ENCODE measurements around the gene GFI1. TPM values are rescaled to one million over a fixed set of nuclear protein-coding genes. Genes with fewer than 3 reads are reported as not detected.
"Not testable (repeated sequence)": the region's sequence is repeated elsewhere in the genome, so short reads cannot be mapped to it uniquely, and the experiment has no call there.

GFI1 gene
- under 1 TPM in 3 of 6 donors, not detected in 3; 0.11 to 0.23 (median 0.20) TPM for polyA plus RNA-seq (ENCODE audit: low read depth in 6 of 6)

DNA sequence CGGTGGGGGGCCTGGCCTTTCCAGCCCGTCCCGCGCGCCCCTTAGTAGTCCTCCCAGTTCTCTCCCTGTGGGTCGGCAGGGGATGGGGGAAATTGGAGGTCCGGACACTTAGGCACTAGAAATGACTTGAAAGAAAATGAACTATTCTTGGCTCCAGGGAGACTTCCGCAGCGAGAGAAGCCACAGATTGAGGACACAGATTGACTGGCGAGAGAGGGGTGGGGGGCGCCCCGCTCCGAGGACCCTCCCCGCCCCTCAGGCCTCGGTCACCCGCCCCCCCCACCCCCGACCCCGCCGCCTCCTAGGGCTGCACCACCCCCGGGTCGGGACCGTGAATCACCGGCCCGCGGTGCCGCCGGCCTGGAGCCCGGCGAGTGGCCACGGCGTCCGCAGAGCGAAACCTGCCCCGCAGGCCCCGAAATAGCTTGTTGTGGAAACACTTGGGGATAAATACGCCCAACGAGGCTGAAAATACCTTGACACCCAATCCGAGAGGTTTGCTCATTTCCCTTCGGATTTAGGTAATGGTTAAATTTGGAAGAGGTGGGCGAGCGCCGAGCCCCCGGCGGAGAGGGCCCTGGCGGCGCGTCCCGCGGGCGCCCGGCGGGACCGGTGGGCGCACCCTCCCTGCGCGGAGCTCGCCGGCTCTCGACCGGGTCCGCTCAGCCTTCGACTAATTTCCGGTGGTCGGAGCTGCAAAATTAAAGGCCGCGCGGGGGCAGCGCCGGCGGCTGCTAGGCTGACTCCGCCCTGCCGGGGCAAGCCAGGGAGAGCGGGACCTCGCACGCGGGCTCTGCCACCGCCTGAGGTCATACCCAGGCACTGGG is at the start of gene GFI1:
Gene GFI1, minus strand, starts transcription at position 675 of the 827 bp plus-strand sequence. CDS start 3,438 bp downstream, outside the sequence.
- Mint-ChIP-seq H3K4me3 (peak within 1 kb of the TSS; percentile 84 to 95 (median 92)), H3K27ac (peak within 1 kb of the TSS in 2 of 6 donors; percentile 15 to 49), H3K4me1 (peaks cover 31 to 41% (median 31%) of the 10 kb centered on the region in 3 donors), H3K36me3 (no peaks in the 10 kb centered on the region), H3K9me3 (no peaks in the 10 kb centered on the region), H3K27me3 (peaks cover 37 to 47% (median 39%) of the 10 kb centered on the region in 3 donors)
- DNase-seq, result no peak
- peak in 1 of 2 donors; percentile 11 for ATAC-seq (ENCODE audit: low read depth in 2 of 2)

- not testable (repeated sequence) for DNase-seq; ATAC-seq (ENCODE audit: low read depth in 2 of 2); H3K9me3 Mint-ChIP-seq; H3K4me3 Mint-ChIP-seq; H3K27me3 Mint-ChIP-seq
- peaks cover 13 to 18% (median 16%) of the 10 kb centered on the region in 3 donors for H3K4me1 Mint-ChIP-seq
- peak overlapping the region in 1 of 6 donors; percentile 64 for H3K27ac Mint-ChIP-seq
- H3K36me3 Mint-ChIP-seq, result peaks cover 18 to 27% of the 10 kb centered on the region in 2 donors
Observed at GRCh38 chr1:92532371-92532770, 45.6 kb upstream of the GFI1 start.

DNA sequence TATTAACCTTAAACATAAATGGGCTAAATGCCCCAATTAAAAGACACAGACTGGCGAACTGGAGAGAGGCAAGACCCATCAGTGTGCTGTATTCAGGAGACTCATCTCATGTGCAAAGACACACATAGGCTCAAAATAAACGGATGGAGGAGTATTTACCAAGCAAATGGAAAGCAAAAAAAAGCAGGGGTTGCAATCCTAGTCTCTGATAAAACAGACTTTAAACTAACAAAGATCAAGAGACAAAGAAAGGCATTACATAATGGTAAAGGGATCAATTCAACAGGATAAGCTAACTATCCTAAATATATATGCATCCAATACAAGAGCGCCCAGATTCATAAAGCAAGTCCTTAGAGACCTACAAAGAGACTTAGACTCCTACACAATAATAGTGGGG is 45.2 kb upstream of the GFI1 start:
- H3K27ac Mint-ChIP-seq, result peak overlapping the region in 1 of 6 donors; percentile 41
- peaks cover 18 to 27% of the 10 kb centered on the region in 2 donors for H3K36me3 Mint-ChIP-seq
- not testable (repeated sequence) for H3K9me3 Mint-ChIP-seq; DNase-seq; H3K27me3 Mint-ChIP-seq; ATAC-seq (ENCODE audit: low read depth in 2 of 2)
- H3K4me1 Mint-ChIP-seq, result peaks cover 12 to 18% (median 15%) of the 10 kb centered on the region in 3 donors
- H3K4me3 Mint-ChIP-seq, result peak overlapping the region in 1 of 8 donors; percentile 66

- no peak for DNase-seq
- Mint-ChIP-seq H3K4me1 (peaks cover 0 to 10% (median 7%) of the 10 kb centered on the region in 3 donors), H3K36me3 (peaks cover 10 to 21% of the 10 kb centered on the region in 2 donors), H3K27me3 (no peaks in the 10 kb centered on the region), H3K27ac (no peak overlapping the region), H3K9me3 (peaks cover 0 to 1% (median 0%) of the 10 kb centered on the region in 7 donors), H3K4me3 (no peak overlapping the region)
- ATAC-seq (ENCODE audit: low read depth in 2 of 2), result no peak
Observed at GRCh38 chr1:92527670-92528069, 40.9 kb upstream of the GFI1 start.

- H3K4me3 Mint-ChIP-seq; DNase-seq; H3K9me3 Mint-ChIP-seq; H3K36me3 Mint-ChIP-seq; H3K4me1 Mint-ChIP-seq; ATAC-seq (ENCODE audit: low read depth in 2 of 2); H3K27ac Mint-ChIP-seq; H3K27me3 Mint-ChIP-seq: not testable (repeated sequence)
Observed at GRCh38 chr1:92524944-92525590, 38.3 kb upstream of the GFI1 start.

DNA sequence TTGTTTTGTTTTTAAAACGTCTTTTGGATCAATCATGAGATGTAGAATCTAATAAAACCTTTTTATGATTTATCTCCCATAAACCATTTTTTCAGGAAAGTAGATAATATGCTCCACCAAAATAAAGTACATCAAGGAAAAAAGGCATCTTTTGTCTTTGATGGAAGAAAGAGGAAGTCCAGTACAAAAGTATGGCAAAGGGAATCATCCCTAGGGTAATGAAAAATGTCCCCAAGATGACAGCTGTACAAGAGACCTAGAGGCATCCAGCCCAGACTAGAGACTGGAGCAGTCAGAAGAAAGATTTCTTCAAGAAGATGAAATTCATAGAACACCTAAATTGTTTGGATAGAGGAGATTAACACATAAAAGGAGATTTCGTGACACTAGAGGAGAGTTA is 32.3 kb upstream of the GFI1 start:
- Mint-ChIP-seq H3K9me3 (peaks cover 0 to 2% (median 0%) of the 10 kb centered on the region in 7 donors), H3K4me3 (no peak overlapping the region), H3K27me3 (no peaks in the 10 kb centered on the region), H3K4me1 (no peaks in the 10 kb centered on the region), H3K36me3 (peaks cover 0 to 26% of the 10 kb centered on the region in 2 donors), H3K27ac (no peak overlapping the region)
- DNase-seq, result no peak
- ATAC-seq (ENCODE audit: low read depth in 2 of 2), result no peak

GRCh38 chr1:92516574-92516973 is 29.8 kb upstream of the GFI1 start:
- no peak overlapping the region for H3K4me3 Mint-ChIP-seq

GRCh38 chr1:92515796-92516201 is 29.1 kb upstream of the GFI1 start:
- Mint-ChIP-seq H3K36me3 (peaks cover 0 to 35% of the 10 kb centered on the region in 2 donors), H3K4me1 (no peaks in the 10 kb centered on the region), H3K27ac (no peak overlapping the region), H3K4me3 (no peak overlapping the region), H3K9me3 (peaks cover 0 to 2% (median 0%) of the 10 kb centered on the region in 7 donors), H3K27me3 (no peaks in the 10 kb centered on the region)
- DNase-seq (no peak), ATAC-seq (ENCODE audit: low read depth in 2 of 2) (no peak)

More at GRCh38 chr1:92516574-92516973, 29.8 kb upstream of the GFI1 start:
- Mint-ChIP-seq H3K36me3 (peaks cover 0 to 35% of the 10 kb centered on the region in 2 donors), H3K27me3 (no peaks in the 10 kb centered on the region), H3K27ac (no peak overlapping the region), H3K9me3 (peaks cover 0 to 2% (median 0%) of the 10 kb centered on the region in 7 donors), H3K4me1 (no peaks in the 10 kb centered on the region)
- ATAC-seq (ENCODE audit: low read depth in 2 of 2) (no peak), DNase-seq (no peak)

GRCh38 chr1:92511541-92511940 is 24.8 kb upstream of the GFI1 start:
- H3K27me3 Mint-ChIP-seq, result no peaks in the 10 kb centered on the region
- H3K4me1 Mint-ChIP-seq, result no peaks in the 10 kb centered on the region
- peaks cover 0 to 26% of the 10 kb centered on the region in 2 donors for H3K36me3 Mint-ChIP-seq
- H3K4me3 Mint-ChIP-seq, result no peak overlapping the region
- no peak overlapping the region for H3K27ac Mint-ChIP-seq
- DNase-seq, result no peak
- ATAC-seq (ENCODE audit: low read depth in 2 of 2), result no peak
- H3K9me3 Mint-ChIP-seq, result no peaks in the 10 kb centered on the region

GRCh38 chr1:92509619-92510018 is 22.9 kb upstream of the GFI1 start:
- no peak overlapping the region for H3K4me3 Mint-ChIP-seq
- peaks cover 0 to 14% of the 10 kb centered on the region in 2 donors for H3K36me3 Mint-ChIP-seq
- DNase-seq (no peak), ATAC-seq (ENCODE audit: low read depth in 2 of 2) (no peak)
- no peaks in the 10 kb centered on the region for H3K9me3 Mint-ChIP-seq
- no peaks in the 10 kb centered on the region for H3K27me3 Mint-ChIP-seq
- peaks cover 3 to 10% (median 6%) of the 10 kb centered on the region in 3 donors for H3K4me1 Mint-ChIP-seq
- peak overlapping the region in 3 of 6 donors; percentile 4 to 63 (median 21) for H3K27ac Mint-ChIP-seq

- Mint-ChIP-seq H3K4me1 (peaks cover 9 to 17% (median 17%) of the 10 kb centered on the region in 3 donors), H3K27me3 (no peaks in the 10 kb centered on the region), H3K36me3 (peaks cover 0 to 4% of the 10 kb centered on the region in 2 donors), H3K27ac (peak overlapping the region in 1 of 6 donors; percentile 1), H3K9me3 (no peaks in the 10 kb centered on the region), H3K4me3 (no peak overlapping the region)
- DNase-seq, result no peak
- no peak for ATAC-seq (ENCODE audit: low read depth in 2 of 2)
Observed at GRCh38 chr1:92505015-92505692, 18.4 kb upstream of the GFI1 start.

GRCh38 chr1:92504291-92505014 is 17.7 kb upstream of the GFI1 start:
- Mint-ChIP-seq H3K27ac (peak overlapping the region in 1 of 6 donors; percentile 1), H3K4me3 (no peak overlapping the region), H3K4me1 (peaks cover 9 to 17% (median 17%) of the 10 kb centered on the region in 3 donors), H3K27me3 (no peaks in the 10 kb centered on the region), H3K36me3 (no peaks in the 10 kb centered on the region), H3K9me3 (no peaks in the 10 kb centered on the region)
- DNase-seq (no peak), ATAC-seq (ENCODE audit: low read depth in 2 of 2) (peak; percentile 37 to 51)

DNA sequence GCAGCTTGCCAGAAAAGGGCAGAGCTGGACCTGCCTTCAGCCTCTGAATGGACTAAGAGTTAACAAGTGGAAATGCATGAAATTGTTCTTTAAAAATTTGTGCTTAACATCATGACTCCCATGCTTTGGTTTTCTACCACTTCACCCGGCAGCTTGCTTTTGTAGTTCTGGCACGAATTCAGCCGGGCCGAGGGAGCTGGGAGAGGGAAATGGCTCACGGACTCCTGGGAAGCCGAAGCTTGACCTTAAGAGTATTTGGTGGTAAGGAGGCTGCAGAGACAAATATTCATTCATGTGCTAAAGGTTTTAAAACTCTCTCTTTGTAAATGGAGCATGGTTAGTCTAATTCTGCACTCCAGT is 17.2 kb upstream of the GFI1 start:
- H3K4me1 Mint-ChIP-seq, result peaks cover 9 to 17% (median 17%) of the 10 kb centered on the region in 3 donors
- no peaks in the 10 kb centered on the region for H3K9me3 Mint-ChIP-seq
- H3K36me3 Mint-ChIP-seq, result no peaks in the 10 kb centered on the region
- no peak overlapping the region for H3K4me3 Mint-ChIP-seq
- peak overlapping the region in 1 of 6 donors; percentile 33 for H3K27ac Mint-ChIP-seq
- H3K27me3 Mint-ChIP-seq, result no peaks in the 10 kb centered on the region
- DNase-seq (no peak), ATAC-seq (ENCODE audit: low read depth in 2 of 2) (no peak)

Data from naive B cell (primary cell).